HepG2 (cell line): Measurements from ENCODE around the gene SELENOW. TPM values are rescaled to one million over a fixed set of nuclear protein-coding genes. Genes with fewer than 3 reads are reported as not detected.
A peak's percentile ranks its signal among the peaks of the same experiment; 100 is the strongest.

Source experiments
- ADNP ChIP-seq: sonication (generic); formaldehyde crosslinking; IDR thresholded peaks from 2 replicates; pipeline ENCODE4 v1.4.0; 2020; ENCODE audit warnings: missing genetic modification reagents
- HMG20A ChIP-seq: IDR thresholded peaks from 2 replicates; pipeline ENCODE4 v1.6.1; 2016; ENCODE audit warnings: borderline replicate concordance
- ZBTB42 ChIP-seq: sonication (generic); formaldehyde crosslinking; IDR thresholded peaks from 2 replicates; pipeline ENCODE4 v1.5.0; 2020; ENCODE audit warnings: mild to moderate bottlenecking, missing genetic modification reagents
- ZNF557 ChIP-seq: sonication (generic); formaldehyde crosslinking; IDR thresholded peaks from 2 replicates; pipeline ENCODE4 v1.4.0; 2020; ENCODE audit warnings: missing genetic modification reagents
- ZNF572 ChIP-seq: sonication (generic); formaldehyde crosslinking; IDR thresholded peaks from 2 replicates; pipeline ENCODE4 v1.5.1; 2020; ENCODE audit warnings: mild to moderate bottlenecking, missing genetic modification reagents
- ZSCAN29 ChIP-seq: sonication (generic); formaldehyde crosslinking; conservative IDR thresholded peaks from 2 replicates; pipeline ENCODE4 v1.4.0; 2020; ENCODE audit warnings: mild to moderate bottlenecking, missing genetic modification reagents
- polyA plus RNA-seq, 8 experiments: library from polyadenylated mRNA; depleted of rRNA in 3 of 8; stranded (reverse) in 7 of 8; unstranded in 1 of 8; fragments of >200 nt; fragmentation: Illumina TruSeq in 4 of 8; extraction: Trizol in 4 of 8; gene quantifications; 2 replicates each; pipeline versions ENCODE4 v1.2.1 to v1.2.3, GENCODE V29; 2011 to 2016; ENCODE audit warnings: low read depth in 4 of 8, missing spikeins in 1 of 8, mixed read lengths in 1 of 8; ENCODE audit not compliant: insufficient read depth in 1 of 8
- total RNA-seq, 5 experiments: library from RNA; depleted of rRNA; stranded (reverse); fragments of >200 nt; fragmentation: Illumina TruSeq; extraction: Trizol; gene quantifications; 2 replicates each; pipeline ENCODE4 v1.2.3, GENCODE V29; 2016; ENCODE audit warnings: low read depth in 1 of 5
- TF ChIP-seq, protein P1 (sequence below): sonication (generic); formaldehyde crosslinking; IDR thresholded peaks from 2 replicates; pipeline ENCODE4 v1.4.0; 2020; ENCODE audit warnings: missing genetic modification reagents, borderline replicate concordance
- TF ChIP-seq, protein P2 (sequence below): sonication (generic); formaldehyde crosslinking; IDR thresholded peaks from 2 replicates; pipeline ENCODE4 v1.8.1; 2022; ENCODE audit warnings: low read depth, mild to moderate bottlenecking, missing genetic modification reagents
- TF ChIP-seq, protein P3 (sequence below): conservative IDR thresholded peaks from 2 replicates; pipeline ENCODE4 v1.6.1; 2018; ENCODE audit warnings: missing genetic modification reagents
- TF ChIP-seq, protein P4 (sequence below): sonication (generic); formaldehyde crosslinking; IDR thresholded peaks from 2 replicates; pipeline ENCODE4 v1.5.1; 2020; ENCODE audit warnings: mild to moderate bottlenecking, missing genetic modification reagents, moderate library complexity
- TF ChIP-seq, protein P5 (sequence below): sonication (generic); formaldehyde crosslinking; IDR thresholded peaks from 2 replicates; pipeline ENCODE4 v1.9.0; 2021; ENCODE audit warnings: missing genetic modification reagents, borderline replicate concordance
- TF ChIP-seq, protein P6 (sequence below): sonication (generic); formaldehyde crosslinking; IDR thresholded peaks from 2 replicates; pipeline ENCODE4 v1.4.0; 2020; ENCODE audit warnings: mild to moderate bottlenecking, missing genetic modification reagents

The SELENOW gene
- total and polyA plus RNA-seq, 2 of the 13 experiments (the other 11 are each of a cell fraction or from before 2014, with no cell fraction given): 50.3 to 64.7 TPM

DNA sequence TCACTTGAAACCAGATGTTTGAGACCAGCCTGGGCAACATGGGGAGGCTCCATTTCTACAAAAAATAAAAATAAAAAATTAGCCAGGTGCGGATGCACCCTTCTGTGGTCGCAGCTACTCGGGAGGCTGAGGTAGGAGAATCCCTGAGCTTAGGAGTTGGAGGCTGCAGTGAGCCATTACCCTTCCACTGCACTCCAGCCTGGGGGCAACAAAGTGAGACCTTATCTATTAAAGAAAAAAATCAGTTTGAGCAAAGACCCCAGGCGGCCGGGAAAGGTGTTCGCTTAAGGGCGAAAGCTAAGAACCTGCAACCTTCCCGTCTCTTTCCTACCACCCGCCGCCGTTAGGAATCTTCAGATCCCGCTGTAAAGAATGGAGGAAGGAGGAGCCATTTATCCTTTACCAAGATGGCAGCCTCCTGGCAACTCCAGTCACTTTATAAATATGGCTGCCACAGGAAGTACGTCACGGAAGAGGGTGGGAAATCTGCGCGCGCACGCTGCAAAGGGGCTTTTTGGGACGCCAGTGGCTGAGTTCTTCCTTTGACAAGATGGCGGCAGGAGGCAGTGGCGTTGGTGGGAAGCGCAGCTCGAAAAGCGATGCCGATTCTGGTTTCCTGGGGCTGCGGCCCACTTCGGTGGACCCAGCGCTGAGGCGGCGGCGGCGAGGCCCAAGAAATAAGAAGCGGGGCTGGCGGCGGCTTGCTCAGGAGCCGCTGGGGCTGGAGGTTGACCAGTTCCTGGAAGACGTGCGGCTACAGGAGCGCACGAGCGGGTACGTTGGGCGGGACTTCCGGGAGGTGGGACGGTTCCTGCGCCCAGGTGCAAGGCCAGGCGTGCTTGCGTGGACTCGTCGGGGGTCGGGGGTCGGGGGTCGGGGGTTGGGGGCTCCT is 33.2 kb upstream of the SELENOW start, which contains the start of gene NOP53 (continued):
- TF ChIP-seq, protein P1, sequence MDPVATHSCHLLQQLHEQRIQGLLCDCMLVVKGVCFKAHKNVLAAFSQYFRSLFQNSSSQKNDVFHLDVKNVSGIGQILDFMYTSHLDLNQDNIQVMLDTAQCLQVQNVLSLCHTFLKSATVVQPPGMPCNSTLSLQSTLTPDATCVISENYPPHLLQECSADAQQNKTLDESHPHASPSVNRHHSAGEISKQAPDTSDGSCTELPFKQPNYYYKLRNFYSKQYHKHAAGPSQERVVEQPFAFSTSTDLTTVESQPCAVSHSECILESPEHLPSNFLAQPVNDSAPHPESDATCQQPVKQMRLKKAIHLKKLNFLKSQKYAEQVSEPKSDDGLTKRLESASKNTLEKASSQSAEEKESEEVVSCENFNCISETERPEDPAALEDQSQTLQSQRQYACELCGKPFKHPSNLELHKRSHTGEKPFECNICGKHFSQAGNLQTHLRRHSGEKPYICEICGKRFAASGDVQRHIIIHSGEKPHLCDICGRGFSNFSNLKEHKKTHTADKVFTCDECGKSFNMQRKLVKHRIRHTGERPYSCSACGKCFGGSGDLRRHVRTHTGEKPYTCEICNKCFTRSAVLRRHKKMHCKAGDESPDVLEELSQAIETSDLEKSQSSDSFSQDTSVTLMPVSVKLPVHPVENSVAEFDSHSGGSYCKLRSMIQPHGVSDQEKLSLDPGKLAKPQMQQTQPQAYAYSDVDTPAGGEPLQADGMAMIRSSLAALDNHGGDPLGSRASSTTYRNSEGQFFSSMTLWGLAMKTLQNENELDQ (CRISPR knock-in tag): no peak
- TF ChIP-seq ADNP (CRISPR knock-in tag) (no peak), ZNF572 (CRISPR knock-in tag) (no peak), ZBTB42 (CRISPR knock-in tag) (no peak), HMG20A (CRISPR knock-in tag) (no peak), ZSCAN29 (CRISPR knock-in tag) (0 out of 2 replicates have a peak, but pooled peaks have one; percentile 35), ZNF557 (0 out of 2 replicates have a peak, but pooled peaks have one; percentile 45)
- TF ChIP-seq, protein P2, sequence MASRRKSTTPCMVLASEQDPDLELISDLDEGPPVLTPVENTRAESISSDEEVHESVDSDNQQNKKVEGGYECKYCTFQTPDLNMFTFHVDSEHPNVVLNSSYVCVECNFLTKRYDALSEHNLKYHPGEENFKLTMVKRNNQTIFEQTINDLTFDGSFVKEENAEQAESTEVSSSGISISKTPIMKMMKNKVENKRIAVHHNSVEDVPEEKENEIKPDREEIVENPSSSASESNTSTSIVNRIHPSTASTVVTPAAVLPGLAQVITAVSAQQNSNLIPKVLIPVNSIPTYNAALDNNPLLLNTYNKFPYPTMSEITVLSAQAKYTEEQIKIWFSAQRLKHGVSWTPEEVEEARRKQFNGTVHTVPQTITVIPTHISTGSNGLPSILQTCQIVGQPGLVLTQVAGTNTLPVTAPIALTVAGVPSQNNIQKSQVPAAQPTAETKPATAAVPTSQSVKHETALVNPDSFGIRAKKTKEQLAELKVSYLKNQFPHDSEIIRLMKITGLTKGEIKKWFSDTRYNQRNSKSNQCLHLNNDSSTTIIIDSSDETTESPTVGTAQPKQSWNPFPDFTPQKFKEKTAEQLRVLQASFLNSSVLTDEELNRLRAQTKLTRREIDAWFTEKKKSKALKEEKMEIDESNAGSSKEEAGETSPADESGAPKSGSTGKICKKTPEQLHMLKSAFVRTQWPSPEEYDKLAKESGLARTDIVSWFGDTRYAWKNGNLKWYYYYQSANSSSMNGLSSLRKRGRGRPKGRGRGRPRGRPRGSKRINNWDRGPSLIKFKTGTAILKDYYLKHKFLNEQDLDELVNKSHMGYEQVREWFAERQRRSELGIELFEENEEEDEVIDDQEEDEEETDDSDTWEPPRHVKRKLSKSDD: peak; percentile 84
- TF ChIP-seq, protein P3, sequence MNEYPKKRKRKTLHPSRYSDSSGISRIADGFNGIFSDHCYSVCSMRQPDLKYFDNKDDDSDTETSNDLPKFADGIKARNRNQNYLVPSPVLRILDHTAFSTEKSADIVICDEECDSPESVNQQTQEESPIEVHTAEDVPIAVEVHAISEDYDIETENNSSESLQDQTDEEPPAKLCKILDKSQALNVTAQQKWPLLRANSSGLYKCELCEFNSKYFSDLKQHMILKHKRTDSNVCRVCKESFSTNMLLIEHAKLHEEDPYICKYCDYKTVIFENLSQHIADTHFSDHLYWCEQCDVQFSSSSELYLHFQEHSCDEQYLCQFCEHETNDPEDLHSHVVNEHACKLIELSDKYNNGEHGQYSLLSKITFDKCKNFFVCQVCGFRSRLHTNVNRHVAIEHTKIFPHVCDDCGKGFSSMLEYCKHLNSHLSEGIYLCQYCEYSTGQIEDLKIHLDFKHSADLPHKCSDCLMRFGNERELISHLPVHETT (CRISPR knock-in tag): peak; percentile 57; the same call in 1 of the 2 replicates
- TF ChIP-seq, protein P4, sequence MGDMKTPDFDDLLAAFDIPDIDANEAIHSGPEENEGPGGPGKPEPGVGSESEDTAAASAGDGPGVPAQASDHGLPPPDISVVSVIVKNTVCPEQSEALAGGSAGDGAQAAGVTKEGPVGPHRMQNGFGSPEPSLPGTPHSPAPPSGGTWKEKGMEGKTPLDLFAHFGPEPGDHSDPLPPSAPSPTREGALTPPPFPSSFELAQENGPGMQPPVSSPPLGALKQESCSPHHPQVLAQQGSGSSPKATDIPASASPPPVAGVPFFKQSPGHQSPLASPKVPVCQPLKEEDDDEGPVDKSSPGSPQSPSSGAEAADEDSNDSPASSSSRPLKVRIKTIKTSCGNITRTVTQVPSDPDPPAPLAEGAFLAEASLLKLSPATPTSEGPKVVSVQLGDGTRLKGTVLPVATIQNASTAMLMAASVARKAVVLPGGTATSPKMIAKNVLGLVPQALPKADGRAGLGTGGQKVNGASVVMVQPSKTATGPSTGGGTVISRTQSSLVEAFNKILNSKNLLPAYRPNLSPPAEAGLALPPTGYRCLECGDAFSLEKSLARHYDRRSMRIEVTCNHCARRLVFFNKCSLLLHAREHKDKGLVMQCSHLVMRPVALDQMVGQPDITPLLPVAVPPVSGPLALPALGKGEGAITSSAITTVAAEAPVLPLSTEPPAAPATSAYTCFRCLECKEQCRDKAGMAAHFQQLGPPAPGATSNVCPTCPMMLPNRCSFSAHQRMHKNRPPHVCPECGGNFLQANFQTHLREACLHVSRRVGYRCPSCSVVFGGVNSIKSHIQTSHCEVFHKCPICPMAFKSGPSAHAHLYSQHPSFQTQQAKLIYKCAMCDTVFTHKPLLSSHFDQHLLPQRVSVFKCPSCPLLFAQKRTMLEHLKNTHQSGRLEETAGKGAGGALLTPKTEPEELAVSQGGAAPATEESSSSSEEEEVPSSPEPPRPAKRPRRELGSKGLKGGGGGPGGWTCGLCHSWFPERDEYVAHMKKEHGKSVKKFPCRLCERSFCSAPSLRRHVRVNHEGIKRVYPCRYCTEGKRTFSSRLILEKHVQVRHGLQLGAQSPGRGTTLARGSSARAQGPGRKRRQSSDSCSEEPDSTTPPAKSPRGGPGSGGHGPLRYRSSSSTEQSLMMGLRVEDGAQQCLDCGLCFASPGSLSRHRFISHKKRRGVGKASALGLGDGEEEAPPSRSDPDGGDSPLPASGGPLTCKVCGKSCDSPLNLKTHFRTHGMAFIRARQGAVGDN (CRISPR knock-in tag): peak; percentile 81
- TF ChIP-seq, protein P5, sequence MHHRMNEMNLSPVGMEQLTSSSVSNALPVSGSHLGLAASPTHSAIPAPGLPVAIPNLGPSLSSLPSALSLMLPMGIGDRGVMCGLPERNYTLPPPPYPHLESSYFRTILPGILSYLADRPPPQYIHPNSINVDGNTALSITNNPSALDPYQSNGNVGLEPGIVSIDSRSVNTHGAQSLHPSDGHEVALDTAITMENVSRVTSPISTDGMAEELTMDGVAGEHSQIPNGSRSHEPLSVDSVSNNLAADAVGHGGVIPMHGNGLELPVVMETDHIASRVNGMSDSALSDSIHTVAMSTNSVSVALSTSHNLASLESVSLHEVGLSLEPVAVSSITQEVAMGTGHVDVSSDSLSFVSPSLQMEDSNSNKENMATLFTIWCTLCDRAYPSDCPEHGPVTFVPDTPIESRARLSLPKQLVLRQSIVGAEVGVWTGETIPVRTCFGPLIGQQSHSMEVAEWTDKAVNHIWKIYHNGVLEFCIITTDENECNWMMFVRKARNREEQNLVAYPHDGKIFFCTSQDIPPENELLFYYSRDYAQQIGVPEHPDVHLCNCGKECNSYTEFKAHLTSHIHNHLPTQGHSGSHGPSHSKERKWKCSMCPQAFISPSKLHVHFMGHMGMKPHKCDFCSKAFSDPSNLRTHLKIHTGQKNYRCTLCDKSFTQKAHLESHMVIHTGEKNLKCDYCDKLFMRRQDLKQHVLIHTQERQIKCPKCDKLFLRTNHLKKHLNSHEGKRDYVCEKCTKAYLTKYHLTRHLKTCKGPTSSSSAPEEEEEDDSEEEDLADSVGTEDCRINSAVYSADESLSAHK (CRISPR knock-in tag): no peak
- TF ChIP-seq, protein P6, sequence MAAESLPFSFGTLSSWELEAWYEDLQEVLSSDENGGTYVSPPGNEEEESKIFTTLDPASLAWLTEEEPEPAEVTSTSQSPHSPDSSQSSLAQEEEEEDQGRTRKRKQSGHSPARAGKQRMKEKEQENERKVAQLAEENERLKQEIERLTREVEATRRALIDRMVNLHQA (CRISPR knock-in tag): no peak
